ENCODE data around the gene TUG1. TPM values are rescaled to one million over a fixed set of nuclear protein-coding genes. Genes with fewer than 3 reads are reported as not detected.

The TUG1 gene
- polyA plus RNA-seq, 2 donors = 24.7 to 25.6 TPM

DNA sequence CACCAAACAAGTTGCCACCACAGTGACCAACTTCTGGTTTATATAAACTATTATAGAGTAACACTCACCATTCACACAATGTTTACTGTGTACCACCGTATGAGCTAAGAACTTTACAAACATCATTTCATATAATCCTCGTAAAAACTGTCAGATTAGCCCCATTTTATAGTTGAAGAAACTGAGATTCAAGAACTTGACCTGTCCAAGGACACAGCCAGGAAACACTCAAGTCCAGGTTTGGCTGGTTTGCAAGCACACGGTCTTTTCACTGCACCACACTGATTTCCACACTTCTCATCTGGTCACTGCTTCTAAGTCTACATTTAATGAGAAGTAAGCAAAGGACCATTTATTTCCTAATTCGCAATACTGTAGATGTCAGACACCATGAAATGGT, 4.2 kb upstream of the TUG1 start:
- Histone ChIP-seq H3K4me1 (ENCODE audit: control insufficient read depth in 2 of 2, insufficient read depth in 2 of 2, low read length in 1 of 2) (peaks cover 0 to 5% of the 10 kb centered on the region in 2 donors), H3K36me3 (ENCODE audit: control insufficient read depth in 2 of 2, insufficient read depth in 2 of 2, low read length in 1 of 2) (no peaks in the 10 kb centered on the region), H3K27me3 (ENCODE audit: control insufficient read depth in 1 of 2, insufficient read depth in 2 of 2, low read length in 2 of 2) (no peaks in the 10 kb centered on the region), H3K4me3 (ENCODE audit: low read depth in 1 of 2, low read length in 2 of 2) (no peak overlapping the region), H3K27ac (ENCODE audit: low read depth in 2 of 2, low read length in 1 of 2) (no peak overlapping the region), H3K9me3 (ENCODE audit: control insufficient read depth in 2 of 2, insufficient read depth in 1 of 2, low read depth in 1 of 2, low read length in 1 of 2) (no peaks in the 10 kb centered on the region)
- 85 to 90% methylated on average over 4 of the region's 4 CpGs for whole genome bisulfite sequencing, 2 donors

DNA sequence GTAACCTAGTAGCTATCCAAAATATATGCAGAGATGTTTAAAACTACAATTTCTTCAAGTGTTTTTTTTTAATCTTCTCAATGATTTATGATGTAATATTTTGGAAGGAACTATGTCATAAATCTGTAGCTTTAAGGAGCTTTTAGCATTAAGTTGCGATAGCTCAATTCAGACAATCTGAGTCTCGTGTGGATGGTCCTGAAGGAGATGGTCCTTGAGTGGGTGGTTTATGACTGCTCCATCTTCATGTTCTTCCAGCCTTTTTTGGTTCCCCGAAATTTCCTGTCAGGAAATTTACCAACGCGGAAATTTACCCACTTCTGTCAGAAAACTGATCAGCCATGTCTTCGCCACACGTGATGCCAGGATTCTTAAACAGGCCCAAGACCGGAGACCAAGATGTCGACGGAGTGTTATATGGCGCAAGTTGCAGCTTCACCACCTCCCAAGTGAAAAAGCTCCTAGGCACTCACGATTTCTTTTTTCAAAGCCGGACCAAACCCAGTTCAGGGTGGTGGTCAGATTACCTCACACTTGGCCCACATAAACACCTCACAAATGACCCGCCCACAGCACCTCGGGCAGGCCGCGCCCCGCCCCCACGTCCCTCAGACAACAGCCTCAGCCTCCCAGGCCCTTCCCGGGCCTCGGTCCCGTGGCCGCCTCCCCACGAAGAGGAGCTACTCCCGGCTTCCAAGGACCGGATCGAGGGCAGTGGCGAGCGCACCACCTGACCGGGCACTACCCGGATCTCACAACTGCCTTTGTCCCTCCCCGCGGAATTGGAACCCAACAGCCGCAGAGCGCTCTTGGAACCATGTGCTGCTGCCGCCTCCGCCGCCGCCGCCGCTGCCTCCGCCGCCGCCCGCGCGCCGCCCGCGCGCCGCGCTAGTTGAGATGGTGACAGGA, 796 bp upstream of the TUG1 start, which contains the start of gene MORC2:
TSS of gene MORC2 (minus strand) at position 760 of the 909 bp plus-strand sequence. CDS start 885 bp downstream, outside the sequence.
- peak within 1 kb of the TSS; percentile 67 to 80 for H3K4me3 ChIP-seq (ENCODE audit: low read depth in 1 of 2, low read length in 2 of 2)
- 22 to 25% methylated on average over 42 to 53 of the region's 53 CpGs for WGBS, 2 donors
- no peaks in the 10 kb centered on the region for H3K27me3 ChIP-seq (ENCODE audit: control insufficient read depth in 1 of 2, insufficient read depth in 2 of 2, low read length in 2 of 2)
- H3K27ac ChIP-seq (ENCODE audit: low read depth in 2 of 2, low read length in 1 of 2) = peak within 1 kb of the TSS; percentile 92 to 95
- H3K9me3 ChIP-seq (ENCODE audit: control insufficient read depth in 2 of 2, insufficient read depth in 1 of 2, low read depth in 1 of 2, low read length in 1 of 2) = peaks cover 0 to 6% of the 10 kb centered on the region in 2 donors
- H3K4me1 ChIP-seq (ENCODE audit: control insufficient read depth in 2 of 2, insufficient read depth in 2 of 2, low read length in 1 of 2) = peaks cover 0 to 7% of the 10 kb centered on the region in 2 donors
- peaks cover 5 to 11% of the 10 kb centered on the region in 2 donors for H3K36me3 ChIP-seq (ENCODE audit: control insufficient read depth in 2 of 2, insufficient read depth in 2 of 2, low read length in 1 of 2)

DNA sequence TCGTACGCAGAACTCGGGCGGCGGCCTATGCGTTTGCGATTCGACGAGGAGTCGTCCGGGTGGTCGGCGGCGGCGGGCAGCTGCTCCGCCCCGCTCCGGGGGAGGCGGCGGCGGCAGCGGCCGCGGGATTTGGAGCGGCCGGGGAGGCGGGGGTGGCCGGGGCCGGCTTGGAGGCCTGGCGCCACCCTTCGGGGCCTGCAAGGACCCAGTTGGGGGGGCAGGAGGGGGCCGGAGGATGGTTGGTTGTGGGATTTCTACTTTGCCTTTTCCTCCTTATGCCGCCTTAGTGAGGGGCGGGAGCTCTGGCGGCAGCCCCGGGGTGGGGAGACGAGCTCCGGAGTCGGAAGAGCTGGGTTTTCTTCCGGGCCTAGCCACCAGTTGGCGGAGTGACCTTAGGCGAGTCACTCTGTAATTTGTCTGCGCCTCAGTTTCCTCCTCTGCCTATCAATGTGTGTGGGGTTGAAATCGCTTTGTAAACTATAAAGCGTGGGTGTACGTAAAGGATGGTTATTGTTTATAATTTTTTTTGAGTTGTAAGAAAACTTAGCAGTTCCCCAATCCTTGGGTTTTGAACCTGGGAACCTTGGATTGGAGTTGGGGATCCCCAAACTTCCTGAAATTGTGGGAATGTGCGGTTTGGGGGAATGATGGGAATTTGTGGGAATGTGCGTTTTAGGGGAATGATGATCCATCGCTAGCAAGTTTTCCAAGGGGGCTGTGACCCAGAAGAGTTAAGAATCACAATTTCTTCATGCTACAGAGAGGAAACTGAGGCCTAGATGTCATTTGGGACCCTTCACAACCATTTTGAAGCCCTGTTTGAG, 679 bp downstream of the TUG1 start:
- WGBS, 2 donors = 3% methylated on average over 34 to 49 of the region's 49 CpGs
- Histone ChIP-seq H3K4me3 (ENCODE audit: low read depth in 1 of 2, low read length in 2 of 2) (peak overlapping the region; percentile 67 to 80), H3K4me1 (ENCODE audit: control insufficient read depth in 2 of 2, insufficient read depth in 2 of 2, low read length in 1 of 2) (peaks cover 0 to 7% of the 10 kb centered on the region in 2 donors), H3K27me3 (ENCODE audit: control insufficient read depth in 1 of 2, insufficient read depth in 2 of 2, low read length in 2 of 2) (no peaks in the 10 kb centered on the region), H3K36me3 (ENCODE audit: control insufficient read depth in 2 of 2, insufficient read depth in 2 of 2, low read length in 1 of 2) (peaks cover 5 to 16% of the 10 kb centered on the region in 2 donors), H3K27ac (ENCODE audit: low read depth in 2 of 2, low read length in 1 of 2) (peak overlapping the region; percentile 91 to 95), H3K9me3 (ENCODE audit: control insufficient read depth in 2 of 2, insufficient read depth in 1 of 2, low read depth in 1 of 2, low read length in 1 of 2) (peaks cover 0 to 6% of the 10 kb centered on the region in 2 donors)

DNA sequence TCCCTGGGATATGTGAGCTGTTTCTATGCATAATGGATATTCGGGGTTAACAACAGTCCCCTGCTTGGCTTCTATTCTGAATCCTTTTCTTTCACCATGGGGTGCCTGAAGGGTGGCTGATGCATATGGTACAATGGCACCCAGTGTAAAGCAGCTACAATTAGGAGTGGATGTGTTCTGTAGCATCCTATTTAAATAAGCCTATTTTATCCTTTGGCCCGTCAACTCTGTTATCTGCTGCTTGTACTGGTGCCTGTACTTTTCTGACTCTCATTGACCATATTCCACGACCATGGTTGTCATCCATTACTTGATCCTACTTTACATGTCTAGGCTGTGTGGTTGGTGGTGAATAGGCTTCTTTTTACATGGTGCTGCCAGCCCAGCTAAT, 1.3 kb downstream of the TUG1 start:
- 69 to 74% methylated on average over 3 of the region's 3 CpGs for WGBS, 2 donors
- peaks cover 0 to 7% of the 10 kb centered on the region in 2 donors for H3K4me1 ChIP-seq (ENCODE audit: control insufficient read depth in 2 of 2, insufficient read depth in 2 of 2, low read length in 1 of 2)
- peaks cover 8 to 18% of the 10 kb centered on the region in 2 donors for H3K36me3 ChIP-seq (ENCODE audit: control insufficient read depth in 2 of 2, insufficient read depth in 2 of 2, low read length in 1 of 2)
- no peaks in the 10 kb centered on the region for H3K27me3 ChIP-seq (ENCODE audit: control insufficient read depth in 1 of 2, insufficient read depth in 2 of 2, low read length in 2 of 2)
- peaks cover 0 to 9% of the 10 kb centered on the region in 2 donors for H3K9me3 ChIP-seq (ENCODE audit: control insufficient read depth in 2 of 2, insufficient read depth in 1 of 2, low read depth in 1 of 2, low read length in 1 of 2)
- H3K27ac ChIP-seq (ENCODE audit: low read depth in 2 of 2, low read length in 1 of 2) = no peak overlapping the region
- H3K4me3 ChIP-seq (ENCODE audit: low read depth in 1 of 2, low read length in 2 of 2) = peak overlapping the region; percentile 67 to 80

DNA sequence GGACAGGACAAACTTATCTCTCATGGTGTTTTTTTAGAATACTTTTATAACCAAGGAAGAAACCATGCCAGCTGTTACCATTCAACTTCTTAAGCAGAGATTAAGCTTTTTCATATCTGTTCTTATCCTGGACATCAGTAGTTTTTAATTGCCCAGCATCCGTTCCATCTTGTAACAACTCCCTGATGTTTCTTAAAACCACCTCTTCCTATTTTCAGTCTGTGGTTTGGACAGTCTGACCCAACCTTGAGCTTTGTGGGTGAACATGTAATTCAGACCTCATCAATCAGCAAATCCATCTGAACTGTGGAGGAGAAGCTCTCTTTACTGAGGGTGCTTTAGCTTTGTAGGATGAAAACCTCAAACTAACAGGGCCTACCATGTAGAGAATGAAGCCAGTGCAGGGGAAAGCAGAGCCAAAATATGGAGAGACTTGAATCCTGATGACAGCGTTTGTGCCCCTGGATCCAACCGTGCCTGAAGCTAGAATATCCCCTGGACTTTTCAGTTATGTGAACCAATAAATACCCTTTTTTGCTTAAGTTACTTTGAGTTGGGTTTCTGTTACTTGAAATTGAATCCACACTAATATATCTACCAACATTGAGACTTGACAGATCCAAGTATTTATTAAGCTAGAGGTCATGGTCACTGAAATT, 9.4 kb downstream of the TUG1 start:
- no peaks in the 10 kb centered on the region for H3K27me3 ChIP-seq (ENCODE audit: control insufficient read depth in 1 of 2, insufficient read depth in 2 of 2, low read length in 2 of 2)
- peaks cover 4 to 6% of the 10 kb centered on the region in 2 donors for H3K36me3 ChIP-seq (ENCODE audit: control insufficient read depth in 2 of 2, insufficient read depth in 2 of 2, low read length in 1 of 2)
- 96% methylated on average over 3 of the region's 3 CpGs for WGBS, 2 donors
- H3K9me3 ChIP-seq (ENCODE audit: control insufficient read depth in 2 of 2, insufficient read depth in 1 of 2, low read depth in 1 of 2, low read length in 1 of 2) = peaks cover 0 to 5% of the 10 kb centered on the region in 2 donors
- H3K4me3 ChIP-seq (ENCODE audit: low read depth in 1 of 2, low read length in 2 of 2) = no peak overlapping the region
- H3K4me1 ChIP-seq (ENCODE audit: control insufficient read depth in 2 of 2, insufficient read depth in 2 of 2, low read length in 1 of 2) = no peaks in the 10 kb centered on the region
- no peak overlapping the region for H3K27ac ChIP-seq (ENCODE audit: low read depth in 2 of 2, low read length in 1 of 2)

DNA sequence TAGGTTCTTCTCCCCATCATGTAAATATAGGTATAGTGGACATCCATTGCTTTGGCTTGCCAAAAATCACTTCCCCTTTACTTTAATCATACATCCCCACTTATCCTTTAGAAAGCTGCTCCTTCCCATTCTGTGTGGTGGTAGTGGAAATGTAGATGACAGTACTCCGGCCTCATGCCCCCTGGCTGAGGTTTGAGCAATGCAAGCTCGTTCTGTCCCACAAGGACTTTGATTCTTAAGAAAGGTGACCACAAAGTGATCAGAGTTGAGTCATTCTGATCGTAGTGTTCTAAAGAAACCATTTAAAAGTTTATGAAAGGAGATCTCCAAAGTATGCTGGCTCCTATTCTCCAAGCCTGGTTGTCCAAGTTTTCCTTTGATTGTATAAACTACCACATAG, 10.9 kb downstream of the TUG1 start:
- H3K36me3 ChIP-seq (ENCODE audit: control insufficient read depth in 2 of 2, insufficient read depth in 2 of 2, low read length in 1 of 2) = peaks cover 3 to 4% of the 10 kb centered on the region in 2 donors
- H3K4me1 ChIP-seq (ENCODE audit: control insufficient read depth in 2 of 2, insufficient read depth in 2 of 2, low read length in 1 of 2) = no peaks in the 10 kb centered on the region
- WGBS, 2 donors = 78 to 80% methylated on average over 3 of the region's 3 CpGs
- H3K9me3 ChIP-seq (ENCODE audit: control insufficient read depth in 2 of 2, insufficient read depth in 1 of 2, low read depth in 1 of 2, low read length in 1 of 2) = peaks cover 0 to 5% of the 10 kb centered on the region in 2 donors
- H3K27ac ChIP-seq (ENCODE audit: low read depth in 2 of 2, low read length in 1 of 2) = no peak overlapping the region
- H3K27me3 ChIP-seq (ENCODE audit: control insufficient read depth in 1 of 2, insufficient read depth in 2 of 2, low read length in 2 of 2) = no peaks in the 10 kb centered on the region
- H3K4me3 ChIP-seq (ENCODE audit: low read depth in 1 of 2, low read length in 2 of 2) = no peak overlapping the region

DNA sequence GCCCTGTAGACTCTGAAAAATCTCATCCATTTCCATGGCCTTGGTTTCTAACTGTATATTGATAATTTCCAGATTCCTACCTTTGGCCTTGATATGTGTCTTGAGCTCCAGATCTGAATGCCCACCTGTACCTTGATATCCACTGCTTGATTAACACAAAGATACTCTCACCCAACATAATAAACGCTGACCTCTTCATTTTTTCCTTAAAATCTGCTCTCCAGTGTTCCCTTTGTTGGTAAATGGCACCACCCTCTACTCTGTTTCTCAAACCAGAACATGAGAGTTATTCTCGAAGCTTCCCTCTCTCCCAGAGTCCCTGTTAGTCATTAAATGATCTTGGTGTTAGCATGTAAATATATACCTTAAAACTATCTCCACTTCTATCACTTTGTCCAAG, 13.4 kb downstream of the TUG1 start:
- Histone ChIP-seq H3K4me3 (ENCODE audit: low read depth in 1 of 2, low read length in 2 of 2) (no peak overlapping the region), H3K9me3 (ENCODE audit: control insufficient read depth in 2 of 2, insufficient read depth in 1 of 2, low read depth in 1 of 2, low read length in 1 of 2) (no peaks in the 10 kb centered on the region), H3K27me3 (ENCODE audit: control insufficient read depth in 1 of 2, insufficient read depth in 2 of 2, low read length in 2 of 2) (no peaks in the 10 kb centered on the region), H3K36me3 (ENCODE audit: control insufficient read depth in 2 of 2, insufficient read depth in 2 of 2, low read length in 1 of 2) (no peaks in the 10 kb centered on the region), H3K4me1 (ENCODE audit: control insufficient read depth in 2 of 2, insufficient read depth in 2 of 2, low read length in 1 of 2) (no peaks in the 10 kb centered on the region), H3K27ac (ENCODE audit: low read depth in 2 of 2, low read length in 1 of 2) (no peak overlapping the region)
- 89 to 90% methylated on average over 2 of the region's 2 CpGs for WGBS, 2 donors

DNA sequence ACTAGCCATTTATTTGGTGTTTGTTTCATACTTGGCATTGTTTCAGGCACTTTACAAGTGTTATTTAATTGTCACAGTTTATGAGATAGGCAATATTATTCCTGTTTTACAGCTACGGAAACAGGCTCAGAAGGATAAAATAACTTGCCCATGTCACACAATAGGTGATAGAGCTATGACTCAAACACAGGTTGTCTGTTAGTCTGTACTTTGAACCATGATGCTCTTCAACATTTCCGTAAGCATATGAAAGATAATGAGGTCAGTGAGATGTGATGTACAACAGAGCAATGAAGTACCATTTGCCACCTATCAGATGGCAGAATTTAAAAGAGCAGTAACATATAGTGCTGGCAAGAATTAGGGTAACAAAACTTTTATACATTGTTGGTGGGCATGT, 15.3 kb downstream of the TUG1 start:
- no peaks in the 10 kb centered on the region for H3K36me3 ChIP-seq (ENCODE audit: control insufficient read depth in 2 of 2, insufficient read depth in 2 of 2, low read length in 1 of 2)
- H3K4me1 ChIP-seq (ENCODE audit: control insufficient read depth in 2 of 2, insufficient read depth in 2 of 2, low read length in 1 of 2) = no peaks in the 10 kb centered on the region
- H3K27ac ChIP-seq (ENCODE audit: low read depth in 2 of 2, low read length in 1 of 2) = no peak overlapping the region
- no peaks in the 10 kb centered on the region for H3K9me3 ChIP-seq (ENCODE audit: control insufficient read depth in 2 of 2, insufficient read depth in 1 of 2, low read depth in 1 of 2, low read length in 1 of 2)
- H3K27me3 ChIP-seq (ENCODE audit: control insufficient read depth in 1 of 2, insufficient read depth in 2 of 2, low read length in 2 of 2) = no peaks in the 10 kb centered on the region
- 64 to 79% methylated on average over 2 of the region's 2 CpGs for WGBS, 2 donors
- H3K4me3 ChIP-seq (ENCODE audit: low read depth in 1 of 2, low read length in 2 of 2) = no peak overlapping the region

DNA sequence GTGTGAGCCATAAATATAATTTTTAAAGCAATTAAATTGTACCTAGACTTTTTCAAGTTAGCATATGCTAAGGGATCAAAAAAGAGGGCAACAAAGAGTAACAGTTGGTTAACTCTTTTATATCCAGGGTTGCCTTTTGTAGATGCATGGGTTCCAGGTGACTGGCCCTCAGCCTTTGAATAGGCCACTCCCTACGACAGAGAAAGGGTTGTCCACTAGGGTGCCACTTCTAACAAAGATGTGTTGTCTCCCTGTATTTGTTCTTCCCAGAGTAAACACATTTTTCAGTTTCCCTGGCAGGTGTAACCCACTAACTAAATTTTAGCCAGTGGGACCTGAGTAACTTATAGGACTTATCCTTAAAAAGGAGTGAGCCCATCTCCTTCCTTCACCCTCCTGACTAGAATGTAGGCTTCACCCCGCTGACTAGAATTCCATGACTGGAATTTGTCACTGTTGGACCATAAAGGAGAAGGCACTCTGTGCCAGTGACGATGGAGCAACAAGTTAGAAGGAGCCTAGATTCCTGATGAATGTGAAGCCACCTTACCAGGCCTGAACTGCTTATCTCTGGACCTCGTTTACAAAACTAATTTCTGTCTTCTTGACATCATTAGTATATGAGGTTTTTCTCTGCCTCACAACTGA, 16.6 kb downstream of the TUG1 start:
- no peak overlapping the region for H3K4me3 ChIP-seq (ENCODE audit: low read depth in 1 of 2, low read length in 2 of 2)
- H3K27me3 ChIP-seq (ENCODE audit: control insufficient read depth in 1 of 2, insufficient read depth in 2 of 2, low read length in 2 of 2) = no peaks in the 10 kb centered on the region
- 75 to 77% methylated on average over 4 of the region's 4 CpGs for WGBS, 2 donors
- no peak overlapping the region for H3K27ac ChIP-seq (ENCODE audit: low read depth in 2 of 2, low read length in 1 of 2)
- no peaks in the 10 kb centered on the region for H3K36me3 ChIP-seq (ENCODE audit: control insufficient read depth in 2 of 2, insufficient read depth in 2 of 2, low read length in 1 of 2)
- H3K4me1 ChIP-seq (ENCODE audit: control insufficient read depth in 2 of 2, insufficient read depth in 2 of 2, low read length in 1 of 2) = no peaks in the 10 kb centered on the region
- H3K9me3 ChIP-seq (ENCODE audit: control insufficient read depth in 2 of 2, insufficient read depth in 1 of 2, low read depth in 1 of 2, low read length in 1 of 2) = no peaks in the 10 kb centered on the region
